HepG2 (cell line): ENCODE results near the gene ZNF211. TPM values are rescaled to one million over a fixed set of nuclear protein-coding genes. Genes with fewer than 3 reads are reported as not detected.
A peak's percentile ranks its signal among the peaks of the same experiment; 100 is the strongest.

Experiments
- ATRX ChIP-seq: sonication (generic); formaldehyde crosslinking; IDR thresholded peaks from 2 replicates; pipeline ENCODE4 v1.4.0; 2020; ENCODE audit warnings: missing genetic modification reagents, borderline replicate concordance
- BCL6 ChIP-seq: IDR thresholded peaks from 2 replicates; pipeline ENCODE4 v1.6.1; 2016; ENCODE audit warnings: missing genetic modification reagents, missing compliant biosample characterization
- BCLAF1 ChIP-seq: fragments of 450-650 bp; IDR thresholded peaks from 2 replicates; pipeline ENCODE4 v1.6.1; 2017; ENCODE audit warnings: mild to moderate bottlenecking
- FOXO1 ChIP-seq: sonication (generic); formaldehyde crosslinking; IDR thresholded peaks from 2 replicates; pipeline ENCODE4 v1.4.0; 2020; ENCODE audit warnings: missing genetic modification reagents
- HDAC6 ChIP-seq: fragments of 200-600 bp; sonication (generic); IDR thresholded peaks from 2 replicates; pipeline ENCODE4 v1.7.0; 2017; ENCODE audit warnings: mild to moderate bottlenecking, antibody characterized with exemption, low read length, low read depth
- LRRFIP1 ChIP-seq: sonication (generic); formaldehyde crosslinking; conservative IDR thresholded peaks from 2 replicates; pipeline ENCODE4 v1.4.0; 2020; ENCODE audit warnings: missing genetic modification reagents
- MEIS2 ChIP-seq: sonication (generic); formaldehyde crosslinking; IDR thresholded peaks from 2 replicates; pipeline ENCODE4 v1.9.0; 2021; ENCODE audit warnings: mild to moderate bottlenecking, missing genetic modification reagents
- TFDP1 ChIP-seq: IDR thresholded peaks from 2 replicates; pipeline ENCODE4 v1.6.1; 2016; ENCODE audit warnings: missing compliant biosample characterization, missing genetic modification reagents, borderline replicate concordance
- ZBTB25 ChIP-seq: IDR thresholded peaks from 2 replicates; pipeline ENCODE4 v1.6.1; 2018; ENCODE audit warnings: missing genetic modification reagents
- ZFP1 ChIP-seq: IDR thresholded peaks from 2 replicates; pipeline ENCODE4 v1.6.1; 2016
- ZNF12 ChIP-seq: sonication (generic); formaldehyde crosslinking; IDR thresholded peaks from 2 replicates; pipeline ENCODE4 v1.5.0; 2020; ENCODE audit warnings: missing genetic modification reagents
- ZNF225 ChIP-seq: sonication (generic); formaldehyde crosslinking; IDR thresholded peaks from 2 replicates; pipeline ENCODE4 v1.4.0; 2020; ENCODE audit warnings: mild to moderate bottlenecking, missing genetic modification reagents
- ZNF441 ChIP-seq: sonication (generic); formaldehyde crosslinking; IDR thresholded peaks from 2 replicates; pipeline ENCODE4 v1.7.0; 2021; ENCODE audit warnings: missing genetic modification reagents, borderline replicate concordance
- ZNF501 ChIP-seq: sonication (generic); formaldehyde crosslinking; IDR thresholded peaks from 2 replicates; pipeline ENCODE4 v1.5.1; 2020; ENCODE audit warnings: mild to moderate bottlenecking, moderate library complexity, missing genetic modification reagents
- ZNF557 ChIP-seq: sonication (generic); formaldehyde crosslinking; IDR thresholded peaks from 2 replicates; pipeline ENCODE4 v1.4.0; 2020; ENCODE audit warnings: missing genetic modification reagents
- ZNF574 ChIP-seq: sonication (generic); formaldehyde crosslinking; IDR thresholded peaks from 2 replicates; pipeline ENCODE4 v1.4.0; 2020; ENCODE audit warnings: missing genetic modification reagents
- ZNF766 ChIP-seq: sonication (generic); formaldehyde crosslinking; IDR thresholded peaks from 2 replicates; pipeline ENCODE4 v1.5.0; 2020; ENCODE audit warnings: missing genetic modification reagents, borderline replicate concordance
- ZNF782 ChIP-seq: sonication (generic); formaldehyde crosslinking; IDR thresholded peaks from 2 replicates; pipeline ENCODE4 v1.4.0; 2020; ENCODE audit warnings: missing genetic modification reagents, mild to moderate bottlenecking, borderline replicate concordance
- ZSCAN22 ChIP-seq: sonication (generic); formaldehyde crosslinking; IDR thresholded peaks from 2 replicates; pipeline ENCODE4 v1.4.0; 2020; ENCODE audit warnings: mild to moderate bottlenecking, missing genetic modification reagents
- polyA plus RNA-seq, 8 experiments: library from polyadenylated mRNA; depleted of rRNA in 3 of 8; stranded (reverse) in 7 of 8; unstranded in 1 of 8; fragments of >200 nt; fragmentation: Illumina TruSeq in 4 of 8; extraction: Trizol in 4 of 8; gene quantifications; 2 replicates each; pipeline versions ENCODE4 v1.2.1 to v1.2.3, GENCODE V29; 2011 to 2016; ENCODE audit warnings: low read depth in 4 of 8, missing spikeins in 1 of 8, mixed read lengths in 1 of 8; ENCODE audit not compliant: insufficient read depth in 1 of 8
- total RNA-seq, 5 experiments: library from RNA; depleted of rRNA; stranded (reverse); fragments of >200 nt; fragmentation: Illumina TruSeq; extraction: Trizol; gene quantifications; 2 replicates each; pipeline ENCODE4 v1.2.3, GENCODE V29; 2016; ENCODE audit warnings: low read depth in 1 of 5

Gene ZNF211
- total and polyA plus RNA-seq, 2 of the 13 experiments (the other 11 are each of a cell fraction or from before 2014, with no cell fraction given) = 9.9 to 11.2 TPM

- TF ChIP-seq BCLAF1 (no peak), LRRFIP1 (no peak), ZBTB25 (CRISPR knock-in tag) (0 out of 2 replicates have a peak, but pooled peaks have one; percentile 22), ZNF12 (CRISPR knock-in tag) (0 out of 2 replicates have a peak, but pooled peaks have one; percentile 11), FOXO1 (CRISPR knock-in tag) (no peak), ATRX (CRISPR knock-in tag) (no peak), HDAC6 (no peak), TFDP1 (peak; percentile 32; the same call in 1 of the 2 replicates), ZSCAN22 (no peak), BCL6 (no peak; the same call in 1 of the 2 replicates), ZNF557 (CRISPR knock-in tag) (0 out of 2 replicates have a peak, but pooled peaks have one; percentile 43), ZNF441 (peak; percentile 64; the same call in 1 of the 2 replicates), ZNF225 (CRISPR knock-in tag) (no peak), ZNF501 (peak; percentile 75; the same call in 1 of the 2 replicates), ZNF574 (CRISPR knock-in tag) (no peak), MEIS2 (CRISPR knock-in tag) (no peak), ZNF782 (CRISPR knock-in tag) (no peak), ZNF766 (no peak), ZFP1 (0 out of 2 replicates have a peak, but pooled peaks have one; percentile 9)
These were observed 31.5 kb downstream of the ZNF211 start (continued) for GRCh38 chr19:57664269-57665127.
